HG02623 (cell line): ENCODE results near the gene MYO18A.

Source experiments
- ATAC-seq: cut with Tn5 transposase; IDR thresholded peaks from one replicate; pipeline ENCODE4 v1.9.1; 2021; ENCODE audit warnings: moderate library complexity; ENCODE audit not compliant: unreplicated experiment

MYO18A gene

GRCh38 chr17:29038085-29038795, 142.0 kb downstream of the MYO18A start:
- ATAC-seq: no peak

- ATAC-seq: no peak
Observed at GRCh38 chr17:29037739-29038084, 142.5 kb downstream of the MYO18A start.

GRCh38 chr17:29036584-29036983, 143.6 kb downstream of the MYO18A start:
- ATAC-seq: no peak

- no peak for ATAC-seq
Observed at GRCh38 chr17:29034510-29034909, 145.7 kb downstream of the MYO18A start.

- no peak for ATAC-seq
Observed at GRCh38 chr17:29032857-29033197, 147.4 kb downstream of the MYO18A start.

GRCh38 chr17:29032013-29032856, 148.0 kb downstream of the MYO18A start:
- ATAC-seq: no peak

- ATAC-seq: no peak
Observed at GRCh38 chr17:29031488-29031887, 148.7 kb downstream of the MYO18A start.

- no peak for ATAC-seq
Observed at GRCh38 chr17:29024316-29024952, 155.8 kb downstream of the MYO18A start.

- ATAC-seq: no peak
Observed at GRCh38 chr17:29022074-29022473, 158.1 kb downstream of the MYO18A start.

GRCh38 chr17:29021226-29021625, 159.0 kb downstream of the MYO18A start:
- no peak for ATAC-seq
